Sigmoid colon (tissue), 4 donors: Measurements from ENCODE around the gene QRFP.

Experiments used
- CTCF ChIP-seq, 4 experiments: fragments of 450-650 bp in 3 of 4; fragments of 200-600 bp in 1 of 4; IDR thresholded peaks; one replicate each; pipeline ENCODE4 v1.5.1; 2016 to 2019; ENCODE audit warnings: antibody characterized with exemption in 4 of 4, mild to moderate bottlenecking in 3 of 4, moderate library complexity in 2 of 4
- EP300 ChIP-seq, 4 donors: sonication (generic); formaldehyde crosslinking; IDR thresholded peaks; one replicate each; pipeline ENCODE4 v1.6.1; 2017; ENCODE audit warnings: antibody characterized with exemption in 4 of 4
- POLR2A ChIP-seq, 2 donors: fragments of 450-650 bp; IDR thresholded peaks; one replicate each; pipeline ENCODE4 v1.6.1; 2016; ENCODE audit warnings: antibody characterized with exemption in 2 of 2, mild to moderate bottlenecking in 2 of 2, moderate library complexity in 2 of 2
- POLR2AphosphoS5 ChIP-seq, 4 donors: sonication (generic); formaldehyde crosslinking; IDR thresholded peaks; one replicate each; pipeline ENCODE4 v1.6.1; 2017; ENCODE audit warnings: antibody characterized with exemption in 4 of 4

GRCh38 chr9:130854092-130854491, 42.5 kb downstream of the QRFP start:
- TF ChIP-seq CTCF (IDR thresholded peaks at IDR 0.05), result no peak
- TF ChIP-seq EP300 (IDR thresholded peaks at IDR 0.05), result no peak
- TF ChIP-seq POLR2A (IDR thresholded peaks at IDR 0.05), result no peak
- no peak for TF ChIP-seq POLR2AphosphoS5 (IDR thresholded peaks at IDR 0.05)
